ENCODE data around the gene TEAD3. TPM values are rescaled to one million over a fixed set of nuclear protein-coding genes. Genes with fewer than 3 reads are reported as not detected.
"Not testable (repeated sequence)": the region's sequence is repeated elsewhere in the genome, so short reads cannot be mapped to it uniquely, and the experiment has no call there.

Gene TEAD3
- total RNA-seq, 2 experiments from 2014 or later = 0.07 to 0.12 TPM

DNA sequence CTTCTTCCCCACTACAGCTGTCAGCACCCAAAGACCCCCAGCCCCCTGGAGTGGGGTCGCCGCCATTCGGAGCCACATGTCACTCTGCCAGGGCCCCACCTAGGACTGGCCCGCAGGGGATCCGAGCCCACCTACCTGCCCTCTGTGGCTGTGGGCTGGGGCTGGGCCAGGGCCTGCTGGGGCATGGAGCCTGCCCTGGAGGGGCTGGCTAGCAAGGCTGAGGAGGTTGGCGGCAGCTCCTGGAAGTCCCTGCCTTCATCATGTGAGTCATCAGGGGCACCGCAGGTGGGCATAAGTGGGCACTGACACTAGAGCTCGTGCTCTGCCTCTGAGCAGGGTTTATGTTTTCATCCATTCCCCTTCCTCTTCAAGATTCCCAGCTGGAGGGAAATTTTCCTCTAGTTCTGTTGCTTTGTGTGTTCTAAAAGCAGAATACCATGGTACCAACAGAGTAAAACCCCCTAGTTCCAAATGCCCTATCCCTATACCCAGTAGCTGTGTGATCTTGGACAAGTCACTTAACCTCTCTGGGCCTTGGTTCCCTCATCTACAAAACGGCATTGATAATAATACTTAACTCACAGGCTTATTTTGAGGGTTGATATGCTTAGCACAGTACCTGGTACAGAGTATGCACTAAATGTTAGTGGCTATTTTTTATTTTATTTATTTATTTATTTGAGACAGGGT is 53.4 kb downstream of the TEAD3 start:
- no peak for DNase-seq
- no peak overlapping the region for H3K27ac Mint-ChIP-seq
- H3K9me3 Mint-ChIP-seq = no peaks in the 10 kb centered on the region
- H3K4me3 Mint-ChIP-seq = no peak overlapping the region
- POLR2A ChIA-PET = no interaction called here
- peaks cover 15% of the 10 kb centered on the region for H3K4me1 Mint-ChIP-seq
- H3K27me3 Mint-ChIP-seq = no peaks in the 10 kb centered on the region
- no peaks in the 10 kb centered on the region for H3K36me3 Mint-ChIP-seq (ENCODE audit: low read depth)
- CTCF ChIA-PET = interaction anchor here (0.6 to 3.0 kb wide), 5 partner anchors 10 to 151 kb away, joined by 3 to 9 read pairs (median 3); partner anchors contain the start of gene PPARD

GRCh38 chr6:35442693-35443092 is 54.2 kb downstream of the TEAD3 start:
- Mint-ChIP-seq H3K9me3 (no peaks in the 10 kb centered on the region), H3K27ac (no peak overlapping the region), H3K27me3 (no peaks in the 10 kb centered on the region), H3K4me1 (peaks cover 13% of the 10 kb centered on the region), H3K4me3 (no peak overlapping the region), H3K36me3 (ENCODE audit: low read depth) (no peaks in the 10 kb centered on the region)
- ChIA-PET POLR2A (no interaction called here), CTCF (interaction anchor here (0.6 to 3.0 kb wide), 5 partner anchors 9 to 150 kb away, joined by 3 to 9 read pairs (median 3); partner anchors contain the start of gene PPARD)
- no peak for DNase-seq

DNA sequence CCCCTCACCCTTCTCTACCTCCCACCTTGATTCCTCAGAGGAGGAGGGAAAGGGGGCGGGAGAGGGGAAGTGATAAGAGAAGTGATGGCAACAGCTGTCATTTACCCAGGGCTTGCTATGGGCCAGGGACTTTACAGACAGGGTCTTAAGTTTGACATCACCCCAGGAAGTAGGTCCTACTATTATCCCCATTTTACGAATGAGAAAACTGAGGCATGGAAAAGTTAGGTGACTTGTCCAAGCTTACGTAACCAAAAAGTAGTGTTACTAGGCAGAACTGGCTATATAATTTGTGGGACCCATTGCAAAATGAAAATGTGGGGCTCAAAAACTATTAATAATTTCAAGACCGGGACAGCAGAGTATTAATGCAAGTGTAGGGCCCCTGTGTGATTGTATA is 55.2 kb downstream of the TEAD3 start:
- Mint-ChIP-seq H3K36me3 (ENCODE audit: low read depth) (no peaks in the 10 kb centered on the region), H3K27ac (no peak overlapping the region), H3K9me3 (no peaks in the 10 kb centered on the region), H3K4me3 (no peak overlapping the region), H3K4me1 (peaks cover 13% of the 10 kb centered on the region), H3K27me3 (no peaks in the 10 kb centered on the region)
- ChIA-PET POLR2A (no interaction called here), CTCF (interaction anchor here (0.7 kb wide), 1 partner anchor 8 kb away, joined by 3 read pairs; no protein-coding TSS in a partner anchor)
- DNase-seq = no peak

DNA sequence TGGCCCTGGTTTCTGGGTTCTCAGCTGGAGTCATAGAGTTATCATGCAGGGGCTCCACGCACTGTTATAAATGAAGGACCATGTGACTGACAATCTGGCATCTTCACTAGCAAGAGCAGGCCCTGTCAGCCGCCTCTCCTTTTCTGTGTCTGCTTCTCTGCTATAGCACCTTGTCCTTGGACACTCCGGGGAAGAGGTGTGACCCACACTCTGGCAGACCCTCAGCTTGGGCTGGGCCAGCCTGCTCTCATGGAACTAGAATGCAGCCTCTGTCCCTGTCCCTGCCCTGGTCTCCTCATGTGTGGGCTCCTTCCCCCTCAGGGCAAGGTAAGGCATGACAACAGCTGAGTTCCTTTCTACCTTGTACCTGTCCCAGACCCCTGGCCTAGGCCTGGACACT is 55.7 kb downstream of the TEAD3 start:
- no peak for DNase-seq
- no peaks in the 10 kb centered on the region for H3K27me3 Mint-ChIP-seq
- H3K9me3 Mint-ChIP-seq = no peaks in the 10 kb centered on the region
- ChIA-PET CTCF (interaction anchor here (0.7 kb wide), 1 partner anchor 8 kb away, joined by 3 read pairs; no protein-coding TSS in a partner anchor), POLR2A (no interaction called here)
- H3K4me3 Mint-ChIP-seq = no peak overlapping the region
- no peak overlapping the region for H3K27ac Mint-ChIP-seq
- no peaks in the 10 kb centered on the region for H3K36me3 Mint-ChIP-seq (ENCODE audit: low read depth)
- H3K4me1 Mint-ChIP-seq = peaks cover 10% of the 10 kb centered on the region

GRCh38 chr6:35439308-35439707 is 57.6 kb downstream of the TEAD3 start:
- Mint-ChIP-seq H3K4me1 (no peaks in the 10 kb centered on the region), H3K27ac (no peak overlapping the region), H3K9me3 (no peaks in the 10 kb centered on the region), H3K36me3 (ENCODE audit: low read depth) (no peaks in the 10 kb centered on the region), H3K4me3 (no peak overlapping the region), H3K27me3 (no peaks in the 10 kb centered on the region)
- ChIA-PET POLR2A (no interaction called here), CTCF (no interaction called here)
- DNase-seq = no peak

- DNase-seq; H3K36me3 Mint-ChIP-seq (ENCODE audit: low read depth); H3K4me3 Mint-ChIP-seq; H3K9me3 Mint-ChIP-seq; H3K27me3 Mint-ChIP-seq; H3K27ac Mint-ChIP-seq; POLR2A ChIA-PET; H3K4me1 Mint-ChIP-seq: not testable (repeated sequence)
- CTCF ChIA-PET = interaction anchor here (1.1 kb wide), 1 partner anchor 11 kb away, joined by 5 read pairs; no protein-coding TSS in a partner anchor
Observed at GRCh38 chr6:35438378-35439065, 58.4 kb downstream of the TEAD3 start.

- CTCF ChIA-PET = interaction anchor here (0.8 to 1.3 kb wide), 3 partner anchors 12 to 93 kb away, joined by 3 to 4 read pairs (median 3); partner anchors contain the start of gene PPARD
- no peak for DNase-seq
- Mint-ChIP-seq H3K4me3 (no peak overlapping the region), H3K4me1 (no peaks in the 10 kb centered on the region), H3K9me3 (no peaks in the 10 kb centered on the region), H3K27me3 (no peaks in the 10 kb centered on the region), H3K27ac (no peak overlapping the region), H3K36me3 (ENCODE audit: low read depth) (no peaks in the 10 kb centered on the region)
- POLR2A ChIA-PET = no interaction called here
Observed at GRCh38 chr6:35436071-35436857, 60.6 kb downstream of the TEAD3 start.

DNA sequence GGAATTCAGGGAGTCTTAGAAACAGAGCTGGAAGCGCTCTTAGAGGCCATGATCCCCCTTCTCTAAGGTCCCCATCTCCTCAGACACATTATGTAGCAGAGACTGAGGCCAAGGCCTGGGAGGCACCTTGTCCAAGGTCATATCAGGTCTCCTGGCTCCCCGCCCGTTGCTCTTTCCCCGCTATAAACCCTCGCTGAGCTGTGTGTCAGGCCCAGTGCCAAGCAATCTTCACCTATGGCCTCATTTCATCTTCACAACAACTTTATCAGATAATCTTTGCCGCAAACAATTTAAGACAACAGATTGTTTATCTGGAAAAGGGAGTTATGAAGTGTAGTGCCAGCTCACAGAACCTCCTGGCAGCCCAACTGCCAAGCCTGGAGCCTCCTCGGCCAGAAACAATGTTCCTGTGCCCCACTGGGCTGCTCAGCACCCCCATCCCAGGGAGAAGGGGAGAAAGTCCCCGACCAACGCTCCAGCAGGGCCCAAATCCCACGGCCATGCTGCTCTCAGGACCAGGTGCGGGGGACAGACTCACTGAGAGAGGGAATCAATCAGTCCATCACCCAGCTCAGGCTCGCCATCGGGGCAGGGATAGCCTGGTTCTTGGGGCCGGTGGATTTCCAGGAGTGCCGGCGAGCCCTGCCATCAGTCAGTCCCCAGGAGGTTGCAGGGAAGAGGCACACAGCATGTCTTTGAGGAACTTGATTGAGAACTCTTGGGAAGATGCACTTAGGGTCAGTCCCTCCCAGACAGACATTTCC is 61.6 kb downstream of the TEAD3 start:
- no peaks in the 10 kb centered on the region for H3K36me3 Mint-ChIP-seq (ENCODE audit: low read depth)
- ChIA-PET POLR2A (no interaction called here), CTCF (interaction anchor here (1.3 kb wide), 2 partner anchors 14 to 90 kb away, joined by 3 read pairs; no protein-coding TSS in a partner anchor)
- H3K27me3 Mint-ChIP-seq = no peaks in the 10 kb centered on the region
- DNase-seq = no peak
- no peaks in the 10 kb centered on the region for H3K4me1 Mint-ChIP-seq
- no peak overlapping the region for H3K27ac Mint-ChIP-seq
- H3K4me3 Mint-ChIP-seq = no peak overlapping the region
- peaks cover 2% of the 10 kb centered on the region for H3K9me3 Mint-ChIP-seq

- H3K27ac Mint-ChIP-seq, POLR2A ChIA-PET, H3K4me3 Mint-ChIP-seq, DNase-seq, H3K4me1 Mint-ChIP-seq, H3K27me3 Mint-ChIP-seq: not testable (repeated sequence)
- Mint-ChIP-seq H3K9me3 (peaks cover 21% of the 10 kb centered on the region), H3K36me3 (ENCODE audit: low read depth) (peaks cover 19% of the 10 kb centered on the region)
- CTCF ChIA-PET = interaction anchor here (0.7 to 1.3 kb wide), 6 partner anchors 9 to 91 kb away, joined by 3 to 4 read pairs (median 3); partner anchors contain the start of gene PPARD
Observed at GRCh38 chr6:35432702-35433101, 64.2 kb downstream of the TEAD3 start.

GRCh38 chr6:35432291-35432690 is 64.6 kb downstream of the TEAD3 start:
- Mint-ChIP-seq H3K27me3 (no peaks in the 10 kb centered on the region), H3K27ac (no peak overlapping the region), H3K4me3 (no peak overlapping the region), H3K36me3 (ENCODE audit: low read depth) (peaks cover 19% of the 10 kb centered on the region), H3K9me3 (peaks cover 21% of the 10 kb centered on the region), H3K4me1 (no peaks in the 10 kb centered on the region)
- ChIA-PET CTCF (interaction anchor here (0.9 to 1.3 kb wide), 4 partner anchors 17 to 90 kb away, joined by 3 to 4 read pairs (median 3); partner anchors contain the start of gene PPARD), POLR2A (no interaction called here)
- DNase-seq = no peak

- ChIA-PET CTCF (interaction anchor here (0.6 to 0.9 kb wide), 2 partner anchors 65 to 78 kb away, joined by 3 read pairs; no protein-coding TSS in a partner anchor), POLR2A (no interaction called here)
- H3K36me3 Mint-ChIP-seq (ENCODE audit: low read depth) = peaks cover 35% of the 10 kb centered on the region
- H3K4me1 Mint-ChIP-seq = peaks cover 7% of the 10 kb centered on the region
- DNase-seq = no peak
- H3K4me3 Mint-ChIP-seq = no peak overlapping the region
- no peaks in the 10 kb centered on the region for H3K27me3 Mint-ChIP-seq
- H3K9me3 Mint-ChIP-seq = peaks cover 21% of the 10 kb centered on the region
- H3K27ac Mint-ChIP-seq = no peak overlapping the region
Observed at GRCh38 chr6:35429463-35429862, 67.4 kb downstream of the TEAD3 start.
